Upper lobe of left lung (tissue), 4 donors: Measurements from ENCODE around the gene PCSK2.

Experiments
- POLR2A ChIP-seq, 4 donors: fragments of 450-650 bp; IDR thresholded peaks; one replicate each; pipeline ENCODE4 v1.5.1; 2016 to 2017; ENCODE audit warnings: antibody characterized with exemption in 4 of 4, mild to moderate bottlenecking in 2 of 4
- POLR2AphosphoS5 ChIP-seq, 2 donors: sonication (generic); formaldehyde crosslinking; IDR thresholded peaks; one replicate each; pipeline ENCODE4 v1.5.1; 2017; ENCODE audit warnings: antibody characterized with exemption in 2 of 2
- TF ChIP-seq, protein P1 (sequence below), 6 experiments: fragments of 450-650 bp in 4 of 6; fragments of 200-600 bp in 2 of 6; sonication (generic) in 2 of 6; IDR thresholded peaks; one replicate each; pipeline ENCODE4 v1.5.1; 2016 to 2019; ENCODE audit warnings: antibody characterized with exemption in 6 of 6

- TF ChIP-seq, protein P1, sequence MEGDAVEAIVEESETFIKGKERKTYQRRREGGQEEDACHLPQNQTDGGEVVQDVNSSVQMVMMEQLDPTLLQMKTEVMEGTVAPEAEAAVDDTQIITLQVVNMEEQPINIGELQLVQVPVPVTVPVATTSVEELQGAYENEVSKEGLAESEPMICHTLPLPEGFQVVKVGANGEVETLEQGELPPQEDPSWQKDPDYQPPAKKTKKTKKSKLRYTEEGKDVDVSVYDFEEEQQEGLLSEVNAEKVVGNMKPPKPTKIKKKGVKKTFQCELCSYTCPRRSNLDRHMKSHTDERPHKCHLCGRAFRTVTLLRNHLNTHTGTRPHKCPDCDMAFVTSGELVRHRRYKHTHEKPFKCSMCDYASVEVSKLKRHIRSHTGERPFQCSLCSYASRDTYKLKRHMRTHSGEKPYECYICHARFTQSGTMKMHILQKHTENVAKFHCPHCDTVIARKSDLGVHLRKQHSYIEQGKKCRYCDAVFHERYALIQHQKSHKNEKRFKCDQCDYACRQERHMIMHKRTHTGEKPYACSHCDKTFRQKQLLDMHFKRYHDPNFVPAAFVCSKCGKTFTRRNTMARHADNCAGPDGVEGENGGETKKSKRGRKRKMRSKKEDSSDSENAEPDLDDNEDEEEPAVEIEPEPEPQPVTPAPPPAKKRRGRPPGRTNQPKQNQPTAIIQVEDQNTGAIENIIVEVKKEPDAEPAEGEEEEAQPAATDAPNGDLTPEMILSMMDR (IDR thresholded peaks at IDR 0.05): no peak
- no peak for TF ChIP-seq POLR2AphosphoS5 (IDR thresholded peaks at IDR 0.05)
- no peak for TF ChIP-seq POLR2A (IDR thresholded peaks at IDR 0.05)
These were observed 297.7 kb downstream of the PCSK2 start for GRCh38 chr20:17524560-17524959.
